Ovary (tissue), 9 donors: ENCODE data around the gene SLC7A6OS. TPM values are rescaled to one million over a fixed set of nuclear protein-coding genes. Genes with fewer than 3 reads are reported as not detected.

ENCODE experiments used
- DNase-seq, 5 donors: peaks; one replicate each; pipeline ENCODE4 v3.0.0-alpha.2; 2019 to 2020
- H3K27ac ChIP-seq, 2 donors: fragments of 200-600 bp; one replicate each; pipeline versions ENCODE4 v1.5.1 to v1.8.0; 2019 to 2022
- H3K27me3 ChIP-seq: fragments of 200-600 bp; one replicate; pipeline ENCODE4 v1.8.0; 2022
- H3K36me3 ChIP-seq: fragments of 200-600 bp; sonication (generic); one replicate; pipeline ENCODE4 v1.5.1; 2019
- H3K4me1 ChIP-seq: one replicate; pipeline ENCODE4 v1.8.1; 2013; ENCODE audit warnings: mild to moderate bottlenecking, moderate library complexity; ENCODE audit not compliant: insufficient read depth
- H3K4me3 ChIP-seq: fragments of 200-600 bp; sonication (generic); one replicate; pipeline ENCODE4 v1.5.1; 2017
- H3K9me3 ChIP-seq, 2 donors: fragments of 200-600 bp in 1 of 2; sonication (generic) in 1 of 2; one replicate each; pipeline versions ENCODE4 v1.5.1 to v1.8.1; 2013 to 2019; ENCODE audit warnings: mild to moderate bottlenecking in 1 of 2, moderate library complexity in 1 of 2
- CTCF ChIP-seq, 3 donors: fragments of 450-650 bp in 2 of 3; fragments of 200-600 bp in 1 of 3; IDR thresholded peaks; one replicate each; pipeline versions ENCODE4 v1.5.1 to v1.8.0; 2016 to 2022; ENCODE audit warnings: antibody characterized with exemption in 3 of 3, mild to moderate bottlenecking in 1 of 3
- EP300 ChIP-seq: sonication (generic); formaldehyde crosslinking; IDR thresholded peaks from one replicate; pipeline ENCODE4 v1.6.1; 2017; ENCODE audit warnings: antibody characterized with exemption
- POLR2A ChIP-seq: fragments of 450-650 bp; IDR thresholded peaks from one replicate; pipeline ENCODE4 v1.6.1; 2017; ENCODE audit warnings: antibody characterized with exemption, mild to moderate bottlenecking, moderate library complexity
- WGBS, 3 donors: extraction: QIAGEN DNeasy Blood & Tissue Kit in 1 of 3; methylation state at CpG; one replicate each; pipeline versions ENCODE4 v1.1.5 to v1.1.7; 2013 to 2017; 5-methylcytosine and 5-hydroxymethylcytosine counted together
- intact Hi-C, 4 donors: fragments of 100-400 bp; cut with DNase I; formaldehyde crosslinking; loops; one replicate each; pipeline versions ENCODE4 v1.11.0 to v1.15.1; 2022 to 2023
- polyA plus RNA-seq, 2 donors: library from polyadenylated mRNA; stranded (reverse); fragments of 200-250 nt in 1 of 2; fragments of 350-450 nt in 1 of 2; fragmentation: Illumina TruSeq in 1 of 2; extraction: RNeasy Lipid Tissue Mini Kit (QIAGEN cat#74804) in 1 of 2; gene quantifications; one replicate each; pipeline ENCODE4 v1.2.3, GENCODE V29; 2013 to 2014
- total RNA-seq, 7 donors: library from RNA; depleted of rRNA in 2 of 7; stranded (reverse); fragments of >200 nt in 2 of 7; fragmentation: NEBNext Ultra II Directional in 3 of 7; extraction: Animal tissue kit (Norgen Biotek cat#: 25700) in 3 of 7; gene quantifications; one replicate each; pipeline versions ENCODE4 v1.1.0 to v1.2.4, GENCODE V29; 2016 to 2023
- donor health status: DM: no; HTN: no; CAD: no; lungs with moderate emphysema.
- donor health status: DM: no; HTN: no; CAD: no.
- donor health status: Bipolar disorder and iron deficiency.
- donor health status: DM: yes; HTN: yes; CAD: no.
- donor health status: DM: no; HTN: no; CAD: no.
- donor health status: DM: yes; HTN: yes; CAD: no.

The SLC7A6OS gene
- total and polyA plus RNA-seq, 9 donors: 8.7 to 20.7 (median 17.6) TPM

DNA sequence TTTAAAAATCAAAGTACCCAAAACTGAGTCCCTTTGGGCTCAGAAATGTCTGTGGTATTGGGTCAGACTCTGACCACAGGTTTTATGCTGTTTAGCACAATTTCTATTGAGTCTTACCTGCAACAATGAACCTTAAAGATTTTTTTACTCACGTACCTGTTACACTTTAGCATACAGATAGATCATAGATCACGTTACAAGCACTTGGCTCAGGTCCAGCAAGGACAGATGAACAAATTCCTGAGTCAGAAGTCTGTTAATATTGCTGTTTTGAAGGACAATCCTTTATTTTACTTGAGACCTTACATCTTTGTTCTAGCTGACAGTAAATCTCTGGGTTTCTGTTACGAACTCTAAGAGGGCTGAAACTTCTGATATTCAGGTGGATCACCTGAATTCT, 12.8 kb downstream of the SLC7A6OS start:
- Histone ChIP-seq H3K27ac (no peak overlapping the region), H3K4me3 (no peak overlapping the region), H3K9me3 (no peaks in the 10 kb centered on the region), H3K4me1 (peaks cover 5% of the 10 kb centered on the region), H3K27me3 (no peaks in the 10 kb centered on the region), H3K36me3 (no peaks in the 10 kb centered on the region)
- intact Hi-C loops: no loop called here
- no peak for DNase-seq
- no peak for TF ChIP-seq POLR2A
- TF ChIP-seq EP300: no peak
- no peak for TF ChIP-seq CTCF (IDR thresholded peaks at IDR 0.05)
- WGBS, 3 donors: 63 to 64% (median 64%) methylated on average over 3 of the region's 3 CpGs

DNA sequence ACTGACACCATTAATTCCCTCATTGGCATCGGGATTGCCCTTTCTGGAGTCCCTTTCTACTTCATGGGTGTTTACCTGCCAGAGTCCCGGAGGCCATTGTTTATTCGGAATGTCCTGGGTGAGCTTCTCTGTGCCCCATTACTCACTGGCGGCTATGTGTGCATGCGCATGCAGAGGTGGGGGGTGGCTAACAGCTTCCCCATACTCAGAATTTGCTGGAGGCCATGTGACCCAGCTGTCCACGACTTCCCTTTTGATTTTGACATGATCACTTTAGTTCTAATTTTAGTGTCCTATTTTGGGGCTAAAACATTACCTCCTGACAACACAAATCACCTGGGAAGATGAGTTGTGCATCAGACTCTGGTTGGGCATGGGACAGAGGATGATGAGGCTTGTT, 14.1 kb downstream of the SLC7A6OS start:
- TF ChIP-seq CTCF (IDR thresholded peaks at IDR 0.05) (no peak), POLR2A (no peak), EP300 (no peak)
- H3K36me3 ChIP-seq: no peaks in the 10 kb centered on the region
- no peaks in the 10 kb centered on the region for H3K9me3 ChIP-seq
- no peak overlapping the region for H3K27ac ChIP-seq
- intact Hi-C loops: no loop called here
- H3K27me3 ChIP-seq: no peaks in the 10 kb centered on the region
- no peak overlapping the region for H3K4me3 ChIP-seq
- WGBS, 3 donors: 59 to 72% (median 71%) methylated on average over 6 of the region's 6 CpGs
- peaks cover 5% of the 10 kb centered on the region for H3K4me1 ChIP-seq
- DNase-seq: no peak

DNA sequence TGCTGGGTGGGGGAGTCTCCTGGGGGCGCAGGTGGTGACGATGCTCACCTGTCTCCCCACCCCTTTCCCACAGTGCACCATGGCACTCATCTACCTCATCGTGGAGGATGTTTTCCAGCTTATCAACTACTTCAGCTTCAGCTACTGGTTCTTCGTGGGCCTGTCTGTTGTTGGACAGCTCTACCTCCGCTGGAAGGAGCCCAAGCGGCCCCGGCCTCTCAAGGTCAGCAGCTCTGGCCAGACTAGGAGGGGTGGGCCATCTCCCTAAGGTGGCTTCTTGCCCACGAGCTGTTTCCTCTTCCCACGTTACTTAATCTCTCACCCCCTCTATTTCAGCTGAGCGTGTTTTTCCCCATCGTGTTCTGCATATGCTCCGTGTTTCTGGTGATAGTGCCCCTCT, 14.5 kb downstream of the SLC7A6OS start:
- Histone ChIP-seq H3K36me3 (no peaks in the 10 kb centered on the region), H3K27ac (no peak overlapping the region)
- intact Hi-C loops: no loop called here

GRCh38 chr16:68292425-68292824, 18.3 kb downstream of the SLC7A6OS start:
- no peak overlapping the region for H3K27ac ChIP-seq
- H3K9me3 ChIP-seq: no peaks in the 10 kb centered on the region
- intact Hi-C loops: no loop called here
- H3K27me3 ChIP-seq: no peaks in the 10 kb centered on the region
- DNase-seq: no peak
- H3K4me3 ChIP-seq: no peak overlapping the region
- H3K36me3 ChIP-seq: no peaks in the 10 kb centered on the region
- WGBS, 3 donors: 90 to 96% (median 94%) methylated on average over 5 of the region's 5 CpGs
- peaks cover 5% of the 10 kb centered on the region for H3K4me1 ChIP-seq
- TF ChIP-seq CTCF (IDR thresholded peaks at IDR 0.05) (no peak), POLR2A (no peak), EP300 (no peak)

More for the DNA sequence above, 14.5 kb downstream of the SLC7A6OS start:
- TF ChIP-seq CTCF (IDR thresholded peaks at IDR 0.05) (no peak), POLR2A (no peak)
- Histone ChIP-seq H3K4me1 (peaks cover 5% of the 10 kb centered on the region), H3K9me3 (no peaks in the 10 kb centered on the region), H3K4me3 (no peak overlapping the region), H3K27me3 (no peaks in the 10 kb centered on the region)
- DNase-seq: peak; percentile 35 to 68 (median 54)
- WGBS, 3 donors: 12 to 29% (median 20%) methylated on average over 12 of the region's 12 CpGs

GRCh38 chr16:68291227-68291626, 19.5 kb downstream of the SLC7A6OS start:
- Histone ChIP-seq H3K4me3 (no peak overlapping the region), H3K36me3 (no peaks in the 10 kb centered on the region), H3K27me3 (no peaks in the 10 kb centered on the region), H3K4me1 (peaks cover 1% of the 10 kb centered on the region), H3K9me3 (no peaks in the 10 kb centered on the region), H3K27ac (no peak overlapping the region)
- no peak for DNase-seq
- TF ChIP-seq POLR2A (no peak), EP300 (no peak), CTCF (IDR thresholded peaks at IDR 0.05) (no peak)
- intact Hi-C loops: no loop called here
- WGBS, 3 donors: 85 to 87% (median 86%) methylated on average over 4 of the region's 4 CpGs
